ENCODE measurements around the gene FBXL3. TPM values are rescaled to one million over a fixed set of nuclear protein-coding genes. Genes with fewer than 3 reads are reported as not detected.

FBXL3 gene
- total RNA-seq, 1 donor from 2014 or later: 51.6 TPM

DNA sequence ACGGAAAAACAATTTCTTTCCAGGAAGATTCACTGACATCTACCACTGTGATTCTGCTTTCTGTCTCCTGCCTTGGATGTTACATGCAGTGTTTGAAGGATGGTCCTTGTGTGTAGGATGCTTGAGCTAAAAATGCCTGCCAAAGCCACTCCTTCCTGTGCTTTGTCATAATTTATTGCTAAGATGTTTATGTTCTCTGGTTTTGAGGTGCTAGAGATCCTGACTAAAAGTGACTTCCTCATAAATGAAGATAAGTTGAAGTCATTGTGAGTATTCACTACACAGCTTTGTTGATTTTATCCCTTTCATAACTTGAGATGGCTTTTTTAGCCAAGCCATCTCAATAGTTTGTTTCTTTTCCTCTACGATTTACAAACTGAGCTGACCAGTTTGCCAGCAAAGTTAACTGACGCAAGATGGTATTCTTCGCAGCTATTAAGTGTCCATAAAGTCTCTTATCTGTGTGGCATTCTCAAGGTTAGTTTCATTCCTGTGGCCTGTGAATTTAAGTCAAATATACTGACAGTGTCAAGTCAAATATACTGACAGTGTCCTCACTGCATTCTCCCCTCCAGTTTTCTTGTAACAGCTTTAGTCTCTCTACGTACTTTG, 15.7 kb upstream of the FBXL3 start:
- Histone ChIP-seq H3K36me3 (ENCODE audit: control insufficient read depth, insufficient read depth, low read length) (no peaks in the 10 kb centered on the region), H3K27me3 (ENCODE audit: control insufficient read depth, insufficient read depth, low read length) (no peaks in the 10 kb centered on the region), H3K4me3 (ENCODE audit: low read depth, low read length) (no peak overlapping the region)
- TF ChIP-seq, protein P1, sequence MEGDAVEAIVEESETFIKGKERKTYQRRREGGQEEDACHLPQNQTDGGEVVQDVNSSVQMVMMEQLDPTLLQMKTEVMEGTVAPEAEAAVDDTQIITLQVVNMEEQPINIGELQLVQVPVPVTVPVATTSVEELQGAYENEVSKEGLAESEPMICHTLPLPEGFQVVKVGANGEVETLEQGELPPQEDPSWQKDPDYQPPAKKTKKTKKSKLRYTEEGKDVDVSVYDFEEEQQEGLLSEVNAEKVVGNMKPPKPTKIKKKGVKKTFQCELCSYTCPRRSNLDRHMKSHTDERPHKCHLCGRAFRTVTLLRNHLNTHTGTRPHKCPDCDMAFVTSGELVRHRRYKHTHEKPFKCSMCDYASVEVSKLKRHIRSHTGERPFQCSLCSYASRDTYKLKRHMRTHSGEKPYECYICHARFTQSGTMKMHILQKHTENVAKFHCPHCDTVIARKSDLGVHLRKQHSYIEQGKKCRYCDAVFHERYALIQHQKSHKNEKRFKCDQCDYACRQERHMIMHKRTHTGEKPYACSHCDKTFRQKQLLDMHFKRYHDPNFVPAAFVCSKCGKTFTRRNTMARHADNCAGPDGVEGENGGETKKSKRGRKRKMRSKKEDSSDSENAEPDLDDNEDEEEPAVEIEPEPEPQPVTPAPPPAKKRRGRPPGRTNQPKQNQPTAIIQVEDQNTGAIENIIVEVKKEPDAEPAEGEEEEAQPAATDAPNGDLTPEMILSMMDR (IDR thresholded peaks at IDR 0.05; ENCODE audit: insufficient read depth, low read length, severe bottlenecking): no peak
- DNase-seq (ENCODE audit: low read depth) (no peak), FAIRE-seq (no peak)

DNA sequence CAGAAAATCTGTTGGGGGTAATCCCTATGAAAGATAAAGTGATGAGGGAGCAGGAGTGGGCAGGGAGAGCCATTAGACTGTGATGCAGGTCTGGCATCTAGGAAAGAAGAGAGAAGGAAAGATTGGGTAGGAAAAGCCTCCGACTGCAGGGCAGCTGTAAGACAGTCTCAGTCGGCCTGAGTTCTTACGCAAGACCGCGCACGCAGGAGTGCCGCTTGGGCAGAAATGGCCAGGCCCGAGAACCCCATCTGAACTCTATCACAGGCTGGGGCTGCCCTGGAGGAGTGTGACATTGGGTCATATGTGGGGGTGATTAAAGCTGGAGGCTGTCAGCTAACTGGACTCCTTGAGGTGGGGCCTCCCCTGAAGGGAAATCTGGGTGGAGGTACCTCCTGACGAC, 13.9 kb upstream of the FBXL3 start:
- FAIRE-seq (no peak), DNase-seq (ENCODE audit: low read depth) (no peak)
- TF ChIP-seq, protein P1 (IDR thresholded peaks at IDR 0.05; ENCODE audit: insufficient read depth, low read length, severe bottlenecking): no peak
- H3K36me3 ChIP-seq (ENCODE audit: control insufficient read depth, insufficient read depth, low read length): no peaks in the 10 kb centered on the region
- no peak overlapping the region for H3K4me3 ChIP-seq (ENCODE audit: low read depth, low read length)
- no peaks in the 10 kb centered on the region for H3K27me3 ChIP-seq (ENCODE audit: control insufficient read depth, insufficient read depth, low read length)

DNA sequence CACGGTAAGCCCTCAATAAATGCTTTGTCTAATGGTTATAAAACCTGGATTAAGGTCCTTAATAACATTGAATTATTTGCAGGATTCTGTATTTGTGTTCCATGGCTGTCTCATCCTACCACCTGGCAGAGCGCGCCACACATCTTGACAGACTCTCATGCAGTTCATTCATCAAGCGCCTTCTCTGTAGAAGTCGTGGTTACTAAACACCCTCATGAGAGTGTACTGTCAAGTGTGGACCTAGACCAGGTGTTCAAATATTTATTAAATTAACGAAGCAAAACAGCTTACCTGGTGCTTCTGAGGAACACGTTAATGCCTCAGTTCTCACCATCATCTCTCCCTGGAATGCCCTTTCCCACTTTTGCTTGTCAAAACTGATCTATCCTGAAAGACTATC, 13.1 kb upstream of the FBXL3 start:
- FAIRE-seq: no peak
- H3K36me3 ChIP-seq (ENCODE audit: control insufficient read depth, insufficient read depth, low read length): no peaks in the 10 kb centered on the region
- TF ChIP-seq, protein P1 (IDR thresholded peaks at IDR 0.05; ENCODE audit: insufficient read depth, low read length, severe bottlenecking): no peak
- no peaks in the 10 kb centered on the region for H3K27me3 ChIP-seq (ENCODE audit: control insufficient read depth, insufficient read depth, low read length)
- no peak for DNase-seq (ENCODE audit: low read depth)
- no peak overlapping the region for H3K4me3 ChIP-seq (ENCODE audit: low read depth, low read length)

DNA sequence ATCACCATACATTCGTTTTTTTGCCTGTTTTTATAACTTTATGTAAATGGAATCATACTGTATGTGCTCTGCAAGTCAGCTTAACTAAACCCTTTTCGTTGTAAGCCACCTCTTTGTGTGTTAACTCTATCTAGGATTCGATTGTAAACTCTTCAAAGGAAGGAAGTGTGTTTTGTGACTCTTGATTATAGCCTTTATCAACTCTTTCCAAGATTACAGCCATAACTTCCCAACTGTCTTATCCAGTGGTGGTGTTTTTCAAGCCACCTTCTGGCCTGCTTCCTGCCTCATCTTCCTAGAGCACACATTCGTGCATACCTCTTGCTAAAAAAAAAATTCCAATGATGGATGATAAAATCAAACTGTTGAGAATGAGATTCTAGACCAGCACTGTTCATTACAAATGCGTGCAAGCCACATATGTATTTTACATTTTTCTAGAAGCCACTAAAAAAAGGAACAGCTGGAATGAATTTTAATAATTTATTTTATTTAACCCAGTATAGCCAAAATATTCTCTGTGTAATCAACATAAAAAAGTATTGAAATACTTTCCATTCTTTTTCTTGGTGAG, 12.0 kb upstream of the FBXL3 start:
- no peak for FAIRE-seq
- no peak overlapping the region for H3K4me3 ChIP-seq (ENCODE audit: low read depth, low read length)
- H3K27me3 ChIP-seq (ENCODE audit: control insufficient read depth, insufficient read depth, low read length): no peaks in the 10 kb centered on the region
- no peaks in the 10 kb centered on the region for H3K36me3 ChIP-seq (ENCODE audit: control insufficient read depth, insufficient read depth, low read length)
- TF ChIP-seq, protein P1 (IDR thresholded peaks at IDR 0.05; ENCODE audit: insufficient read depth, low read length, severe bottlenecking): no peak
- no peak for DNase-seq (ENCODE audit: low read depth)

DNA sequence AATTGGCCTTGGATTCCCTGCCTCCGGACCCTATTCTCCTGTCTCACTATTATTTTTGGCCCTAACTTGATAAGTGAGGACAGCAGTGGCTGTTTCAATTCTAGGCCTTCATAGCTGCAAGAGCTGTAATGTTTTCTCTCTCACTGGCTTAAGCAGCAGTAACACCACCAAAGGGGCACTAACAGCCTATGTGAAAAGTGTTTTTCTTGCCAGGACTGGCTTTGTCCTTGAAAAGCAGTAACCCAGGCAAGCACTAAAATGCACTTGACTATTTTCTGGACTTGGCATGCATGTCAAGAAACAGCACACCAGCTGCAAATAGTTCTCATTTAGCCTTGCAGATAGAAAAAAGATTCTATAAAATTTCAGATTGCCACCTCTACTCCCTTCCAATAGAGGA, 9.3 kb upstream of the FBXL3 start:
- Histone ChIP-seq H3K27me3 (ENCODE audit: control insufficient read depth, insufficient read depth, low read length) (no peaks in the 10 kb centered on the region), H3K36me3 (ENCODE audit: control insufficient read depth, insufficient read depth, low read length) (no peaks in the 10 kb centered on the region), H3K4me3 (ENCODE audit: low read depth, low read length) (no peak overlapping the region)
- FAIRE-seq (no peak), DNase-seq (ENCODE audit: low read depth) (no peak)
- TF ChIP-seq, protein P1 (IDR thresholded peaks at IDR 0.05; ENCODE audit: insufficient read depth, low read length, severe bottlenecking): no peak

DNA sequence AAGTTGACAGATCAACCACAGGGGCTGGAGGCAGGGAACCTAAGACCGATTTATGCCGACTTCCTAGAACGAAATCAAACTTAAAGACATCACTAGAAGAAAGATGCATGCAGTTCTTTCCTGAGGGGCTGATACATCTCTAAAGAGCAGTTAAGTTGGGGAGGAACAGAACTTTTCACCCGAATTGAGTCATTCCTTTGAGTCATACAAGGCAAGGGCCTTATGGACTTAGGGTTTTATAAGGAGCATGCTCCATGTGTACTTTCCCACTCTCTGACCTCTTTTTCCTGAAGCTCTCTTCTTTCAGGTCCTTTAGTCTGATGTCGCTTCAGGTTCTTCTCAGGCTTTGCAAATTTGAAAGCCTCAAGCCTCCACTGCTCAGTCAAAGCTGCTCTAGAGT, 7.9 kb upstream of the FBXL3 start:
- FAIRE-seq (no peak), DNase-seq (ENCODE audit: low read depth) (peak; percentile 58)
- Histone ChIP-seq H3K4me3 (ENCODE audit: low read depth, low read length) (no peak overlapping the region), H3K36me3 (ENCODE audit: control insufficient read depth, insufficient read depth, low read length) (no peaks in the 10 kb centered on the region), H3K27me3 (ENCODE audit: control insufficient read depth, insufficient read depth, low read length) (no peaks in the 10 kb centered on the region)
- TF ChIP-seq, protein P1 (IDR thresholded peaks at IDR 0.05; ENCODE audit: insufficient read depth, low read length, severe bottlenecking): no peak

All from bronchial epithelial cell (primary cell).